GM13976 (cell line): ENCODE data around the gene ZBTB32.

ENCODE experiments used
- DNase-seq: peaks from one replicate; pipeline ENCODE4 v3.0.0; 2012; ENCODE audit warnings: low spot score
- in situ Hi-C: fragments of 300-500 bp; cut with MboI; formaldehyde crosslinking; loops from one replicate; pipeline ENCODE4 v1.12.0; 2022; ENCODE audit warnings: low sequenced_read_pairs, mixed read lengths, inconsistent platforms; ENCODE audit not compliant: unreplicated experiment
- TF ChIP-seq, protein P1 (sequence below): IDR thresholded peaks from 2 replicates; pipeline ENCODE4 v1.5.1; 2012; ENCODE audit warnings: borderline replicate concordance, mild to moderate bottlenecking; ENCODE audit not compliant: insufficient read depth; ENCODE audit errors: extremely low read depth, missing control alignments, control extremely low read depth

Gene ZBTB32

GRCh38 chr19:35729021-35729420 is 24.7 kb downstream of the ZBTB32 start:
- DNase-seq = no peak
- TF ChIP-seq, protein P1, sequence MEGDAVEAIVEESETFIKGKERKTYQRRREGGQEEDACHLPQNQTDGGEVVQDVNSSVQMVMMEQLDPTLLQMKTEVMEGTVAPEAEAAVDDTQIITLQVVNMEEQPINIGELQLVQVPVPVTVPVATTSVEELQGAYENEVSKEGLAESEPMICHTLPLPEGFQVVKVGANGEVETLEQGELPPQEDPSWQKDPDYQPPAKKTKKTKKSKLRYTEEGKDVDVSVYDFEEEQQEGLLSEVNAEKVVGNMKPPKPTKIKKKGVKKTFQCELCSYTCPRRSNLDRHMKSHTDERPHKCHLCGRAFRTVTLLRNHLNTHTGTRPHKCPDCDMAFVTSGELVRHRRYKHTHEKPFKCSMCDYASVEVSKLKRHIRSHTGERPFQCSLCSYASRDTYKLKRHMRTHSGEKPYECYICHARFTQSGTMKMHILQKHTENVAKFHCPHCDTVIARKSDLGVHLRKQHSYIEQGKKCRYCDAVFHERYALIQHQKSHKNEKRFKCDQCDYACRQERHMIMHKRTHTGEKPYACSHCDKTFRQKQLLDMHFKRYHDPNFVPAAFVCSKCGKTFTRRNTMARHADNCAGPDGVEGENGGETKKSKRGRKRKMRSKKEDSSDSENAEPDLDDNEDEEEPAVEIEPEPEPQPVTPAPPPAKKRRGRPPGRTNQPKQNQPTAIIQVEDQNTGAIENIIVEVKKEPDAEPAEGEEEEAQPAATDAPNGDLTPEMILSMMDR = no peak
- in situ Hi-C loops = no loop called here

DNA sequence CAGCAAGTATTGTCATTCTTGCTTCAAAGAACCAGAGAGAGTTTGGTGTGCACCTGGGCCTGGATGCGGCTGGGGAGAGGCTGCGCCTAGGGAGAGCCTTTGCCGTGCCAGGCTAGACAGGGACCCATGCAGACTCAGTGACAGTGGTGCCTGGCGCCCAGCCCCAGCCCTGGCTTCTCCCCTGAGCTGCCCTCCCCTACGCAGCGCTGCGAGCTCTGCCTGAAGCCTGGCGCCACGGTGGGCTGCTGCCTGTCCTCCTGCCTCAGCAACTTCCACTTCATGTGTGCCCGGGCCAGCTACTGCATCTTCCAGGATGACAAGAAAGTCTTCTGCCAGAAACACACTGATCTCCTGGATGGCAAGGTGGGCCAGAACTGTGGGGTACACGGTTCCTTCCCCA is 25.4 kb downstream of the ZBTB32 start:
- no peak for DNase-seq
- in situ Hi-C loops = no loop called here
- TF ChIP-seq, protein P1 = no peak

DNA sequence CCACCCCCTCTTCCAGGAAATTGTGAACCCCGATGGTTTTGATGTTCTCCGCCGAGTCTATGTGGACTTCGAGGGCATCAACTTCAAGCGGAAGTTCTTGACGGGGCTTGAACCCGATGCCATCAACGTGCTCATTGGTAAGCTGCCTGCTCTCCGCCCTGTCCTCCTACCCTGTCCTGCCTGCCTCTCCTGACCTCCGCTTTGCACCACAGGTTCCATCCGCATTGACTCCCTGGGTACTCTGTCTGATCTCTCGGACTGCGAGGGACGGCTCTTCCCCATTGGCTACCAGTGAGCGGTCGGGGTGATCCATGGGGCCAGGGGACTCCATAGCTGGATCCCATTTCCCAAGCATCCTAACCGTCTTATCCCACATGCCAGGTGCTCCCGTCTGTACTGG is 26.0 kb downstream of the ZBTB32 start:
- TF ChIP-seq, protein P1 = no peak
- in situ Hi-C loops = no loop called here
- no peak for DNase-seq

DNA sequence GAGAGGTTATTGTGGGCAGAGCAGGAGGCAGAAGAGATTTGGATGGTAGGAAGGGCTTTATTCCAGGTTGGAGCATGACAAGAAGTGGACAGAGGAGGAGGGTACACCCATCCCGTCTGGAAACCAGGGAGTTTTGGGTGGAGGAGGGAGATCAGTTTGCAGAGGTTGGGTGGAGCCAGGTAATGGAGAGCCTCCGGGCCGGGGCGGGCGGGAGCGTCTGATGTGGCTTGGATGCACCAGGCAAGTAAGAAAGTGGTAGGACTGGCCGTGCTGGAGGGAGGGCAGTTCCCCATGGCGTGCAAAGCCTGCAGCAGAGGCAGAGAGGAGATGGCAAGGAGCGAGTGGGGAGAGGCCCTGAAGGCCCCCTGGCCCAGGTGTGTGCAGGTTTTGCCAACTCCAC is 27.0 kb downstream of the ZBTB32 start:
- TF ChIP-seq, protein P1 = no peak
- in situ Hi-C loops = no loop called here
- no peak for DNase-seq

- in situ Hi-C loops = no loop called here
Measured at GRCh38 chr19:35731779-35732405, 27.5 kb downstream of the ZBTB32 start.

DNA sequence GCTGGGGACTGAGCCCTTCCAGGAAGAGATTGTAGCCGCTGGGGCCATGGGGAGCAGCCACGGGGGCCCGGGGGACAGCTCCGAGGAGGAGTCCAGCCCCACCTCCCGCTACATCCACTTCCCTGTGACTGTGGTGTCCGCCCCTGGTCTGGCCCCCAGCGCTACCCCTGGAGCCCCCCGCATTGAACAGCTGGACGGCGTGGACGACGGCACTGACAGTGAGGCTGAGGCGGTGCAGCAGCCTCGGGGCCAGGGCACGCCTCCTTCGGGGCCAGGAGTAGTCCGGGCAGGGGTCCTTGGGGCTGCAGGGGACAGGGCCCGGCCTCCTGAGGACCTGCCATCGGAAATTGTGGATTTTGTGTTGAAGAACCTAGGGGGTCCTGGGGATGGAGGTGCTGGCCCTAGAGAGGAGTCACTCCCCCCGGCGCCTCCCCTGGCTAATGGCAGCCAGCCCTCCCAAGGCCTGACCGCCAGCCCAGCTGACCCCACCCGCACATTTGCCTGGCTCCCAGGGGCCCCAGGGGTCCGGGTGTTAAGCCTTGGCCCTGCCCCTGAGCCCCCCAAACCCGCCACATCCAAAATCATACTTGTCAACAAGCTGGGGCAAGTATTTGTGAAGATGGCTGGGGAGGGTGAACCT is 28.3 kb downstream of the ZBTB32 start:
- TF ChIP-seq, protein P1 = no peak

More at GRCh38 chr19:35731779-35732405, 27.5 kb downstream of the ZBTB32 start:
- no peak for DNase-seq
- TF ChIP-seq, protein P1 = no peak

More for the DNA sequence above, 28.3 kb downstream of the ZBTB32 start:
- no peak for DNase-seq
- in situ Hi-C loops = no loop called here
